B cell (primary cell): ENCODE data around the gene PCDH20. TPM values are rescaled to one million over a fixed set of nuclear protein-coding genes. Genes with fewer than 3 reads are reported as not detected.
"Not testable (repeated sequence)": the region's sequence is repeated elsewhere in the genome, so short reads cannot be mapped to it uniquely, and the experiment has no call there.

Source experiments
- ATAC-seq: fragments of 200-7000 bp; cut with Tn5 transposase; one replicate; pipeline ENCODE4 v1.10.0; 2021; ENCODE audit warnings: low read depth, mild to moderate bottlenecking, moderate number of reproducible peaks, moderate library complexity
- CTCF ChIA-PET: fragments of 350-600 bp; sonication (Branson Sonifier 250); formaldehyde crosslinking; loops from one replicate; lab custom pipeline; 2021; ENCODE audit warnings: antibody characterized with exemption, inconsistent platforms; lab: Charles Lee
- POLR2A ChIA-PET: fragments of 350-600 bp; sonication (Branson Sonifier 250); formaldehyde crosslinking; loops from one replicate; lab custom pipeline; 2021; ENCODE audit warnings: antibody characterized with exemption; lab: Charles Lee
- DNase-seq: peaks from one replicate; pipeline ENCODE4 v3.0.0; 2013
- H2AFZ ChIP-seq: 2 replicates; pipeline ENCODE4 v1.6.1; 2012; ENCODE audit warnings: mild to moderate bottlenecking, low read depth, low read length; ENCODE audit not compliant: insufficient read depth, poor library complexity, severe bottlenecking
- H3K27ac ChIP-seq, 2 donors: 1 replicate in 1 of 2; 2 replicates in 1 of 2; pipeline ENCODE4 v1.5.1; 2012 to 2013; ENCODE audit warnings: low read length in 2 of 2, mild to moderate bottlenecking in 2 of 2, moderate library complexity in 1 of 2
- H3K27me3 ChIP-seq, 4 experiments: fragments of 200-600 bp in 1 of 4; sonication (generic) in 1 of 4; replicated peaks in 1 of 4; 1 replicate in 2 of 4; 2 replicates in 2 of 4; pipeline versions ENCODE4 v1.6.1 to v1.7.0; 2013 to 2016; ENCODE audit warnings: low read length in 3 of 4, mild to moderate bottlenecking in 2 of 4, mixed read lengths in 1 of 4, moderate library complexity in 1 of 4; ENCODE audit not compliant: insufficient read depth in 4 of 4, control insufficient read depth in 3 of 4; ENCODE audit errors: control extremely low read depth in 1 of 4
- H3K36me3 ChIP-seq, 2 experiments: replicated peaks in 1 of 2; 1 replicate in 1 of 2; 2 replicates in 1 of 2; pipeline versions ENCODE4 v1.6.1 to v1.7.1; 2013; ENCODE audit warnings: low read length in 1 of 2; ENCODE audit not compliant: insufficient read depth in 2 of 2, control insufficient read depth in 1 of 2; ENCODE audit errors: control extremely low read depth in 1 of 2, extremely low read depth in 1 of 2
- H3K4me1 ChIP-seq, 2 donors: fragments of 200-600 bp in 1 of 2; sonication (generic) in 1 of 2; 1 replicate in 1 of 2; 2 replicates in 1 of 2; pipeline versions ENCODE4 v1.5.1 to v1.6.1; 2013 to 2017; ENCODE audit warnings: low read length in 2 of 2; ENCODE audit not compliant: control insufficient read depth in 2 of 2, insufficient read depth in 2 of 2
- H3K4me2 ChIP-seq: replicated peaks from 2 replicates; pipeline ENCODE3; 2012; ENCODE audit warnings: mild to moderate bottlenecking, low read depth, low read length; ENCODE audit not compliant: poor library complexity, severe bottlenecking
- H3K4me3 ChIP-seq, 5 experiments: fragments of 200-600 bp in 1 of 5; sonication (generic) in 1 of 5; 1 replicate in 3 of 5; 2 replicates in 2 of 5; pipeline versions ENCODE4 v1.5.1 to v1.7.0; 2011 to 2016; ENCODE audit warnings: low read length in 4 of 5, mild to moderate bottlenecking in 4 of 5, low read depth in 2 of 5, control low read depth in 1 of 5, moderate library complexity in 1 of 5; ENCODE audit not compliant: insufficient read depth in 1 of 5; ENCODE audit errors: control extremely low read depth in 1 of 5, extremely low read depth in 1 of 5
- H3K79me2 ChIP-seq: fragments of 200-600 bp; sonication (generic); one replicate; pipeline ENCODE4 v1.6.0; 2016; ENCODE audit warnings: low read length; ENCODE audit not compliant: control insufficient read depth, insufficient read depth
- H3K9ac ChIP-seq: fragments of 200-600 bp; sonication (generic); 2 replicates; pipeline ENCODE4 v1.6.1; 2017; ENCODE audit warnings: mild to moderate bottlenecking, low read length, moderate library complexity
- H3K9me3 ChIP-seq, 3 donors: one replicate each; pipeline versions ENCODE4 v1.6.1 to v1.7.1; 2013; ENCODE audit warnings: low read length in 2 of 3; ENCODE audit not compliant: control insufficient read depth in 2 of 3, insufficient read depth in 1 of 3; ENCODE audit errors: control extremely low read depth in 1 of 3
- H4K20me1 ChIP-seq: 2 replicates; pipeline ENCODE4 v1.6.0; 2012; ENCODE audit warnings: mild to moderate bottlenecking, low read length; ENCODE audit not compliant: insufficient read depth, control insufficient read depth, poor library complexity, severe bottlenecking
- H3K27ac Mint-ChIP-seq: one replicate; pipeline ENCODE4 v1.8.0; 2021; ENCODE audit warnings: mixed read lengths
- H3K27me3 Mint-ChIP-seq: one replicate; pipeline ENCODE4 v1.8.0; 2021; ENCODE audit warnings: mixed read lengths
- H3K4me1 Mint-ChIP-seq: one replicate; pipeline ENCODE4 v1.8.0; 2021; ENCODE audit warnings: mixed read lengths
- H3K4me3 Mint-ChIP-seq: one replicate; pipeline ENCODE4 v1.8.0; 2021; ENCODE audit warnings: mixed read lengths
- H3K9me3 Mint-ChIP-seq: one replicate; pipeline ENCODE4 v1.8.0; 2022; ENCODE audit warnings: mixed read lengths; ENCODE audit not compliant: insufficient read depth
- CTCF ChIP-seq: fragments of 200-600 bp; IDR thresholded peaks from one replicate; pipeline ENCODE4 v1.8.0; 2022; ENCODE audit warnings: antibody characterized with exemption, mild to moderate bottlenecking
- EZH2 ChIP-seq: IDR thresholded peaks from 2 replicates; pipeline ENCODE4 v1.6.1; 2012; ENCODE audit warnings: borderline replicate concordance, low read depth, mild to moderate bottlenecking, moderate library complexity, low read length; ENCODE audit not compliant: insufficient read depth, poor library complexity, severe bottlenecking
- WGBS: methylation state at CpG from one replicate; pipeline ENCODE4 v1.1.5; 2013; ENCODE audit warnings: missing lambda C conversion rate; ENCODE audit not compliant: insufficient coverage; 5-methylcytosine and 5-hydroxymethylcytosine counted together
- intact Hi-C: fragments of 100-400 bp; cut with micrococcal nuclease; formaldehyde crosslinking; loops from one replicate; pipeline ENCODE4 v1.10.0; 2022
- polyA plus RNA-seq: library from polyadenylated mRNA; depleted of rRNA; stranded (reverse); fragments of >200 nt; gene quantifications from 2 replicates; pipeline ENCODE4 v1.2.3, GENCODE V29; 2012
- total RNA-seq, 2 donors: library from RNA; stranded (reverse); fragments of 120-200 nt in 1 of 2; gene quantifications; 1 replicate in 1 of 2; 2 replicates in 1 of 2; pipeline versions ENCODE4 v1.2.3 to v1.2.4, GENCODE V29; 2013 to 2022

Gene PCDH20
- total and polyA plus RNA-seq, 2 donors (not counting 1 experiment from before 2014, with no cell fraction given), result not detected

GRCh38 chr13:61370520-61370919 is 45.1 kb downstream of the PCDH20 start:
- H3K9ac ChIP-seq, result no peak overlapping the region
- H3K4me1 Mint-ChIP-seq, result no peaks in the 10 kb centered on the region
- H3K27ac Mint-ChIP-seq, result no peak overlapping the region
- DNase-seq, result no peak
- CTCF ChIA-PET, result no interaction called here
- H3K4me3 Mint-ChIP-seq, result no peak overlapping the region
- no peak overlapping the region for H2AFZ ChIP-seq
- no peaks in the 10 kb centered on the region for H3K9me3 Mint-ChIP-seq
- WGBS, result no CpG with 5 or more reads among the region's 3 CpGs
- no peak overlapping the region for H3K27ac ChIP-seq
- H3K9me3 ChIP-seq, result no peaks in the 10 kb centered on the region
- no peak overlapping the region for H3K4me2 ChIP-seq
- intact Hi-C loops, result no loop called here
- POLR2A ChIA-PET, result no interaction called here
- no peaks in the 10 kb centered on the region for H3K27me3 Mint-ChIP-seq
- no peaks in the 10 kb centered on the region for H4K20me1 ChIP-seq
- no peaks in the 10 kb centered on the region for H3K36me3 ChIP-seq
- no peak for ATAC-seq
- TF ChIP-seq EZH2, result no peak
- TF ChIP-seq CTCF, result no peak
- no peaks in the 10 kb centered on the region for H3K79me2 ChIP-seq
- no peak overlapping the region for H3K4me3 ChIP-seq
- no peaks in the 10 kb centered on the region for H3K27me3 ChIP-seq
- H3K4me1 ChIP-seq, result no peaks in the 10 kb centered on the region

GRCh38 chr13:61364690-61365089 is 51.0 kb downstream of the PCDH20 start:
- CTCF ChIA-PET, H3K9ac ChIP-seq, H3K27ac Mint-ChIP-seq, H3K4me1 ChIP-seq, H3K27me3 ChIP-seq, H3K4me3 ChIP-seq, H3K4me1 Mint-ChIP-seq, DNase-seq, H2AFZ ChIP-seq, H3K9me3 Mint-ChIP-seq, intact Hi-C loops, H3K4me3 Mint-ChIP-seq, H3K27me3 Mint-ChIP-seq, H3K27ac ChIP-seq, POLR2A ChIA-PET, H3K36me3 ChIP-seq, H3K4me2 ChIP-seq, ATAC-seq, H3K79me2 ChIP-seq, H4K20me1 ChIP-seq: not testable (repeated sequence)
- WGBS, result 86% methylated on average over 5 of the region's 5 CpGs
- H3K9me3 ChIP-seq, result peaks cover 0 to 14% (median 1%) of the 10 kb centered on the region in 3 donors
